LoVo (cell line): ENCODE results near the gene TGFBI.

Source experiments
- DNase-seq: peaks from one replicate; pipeline ENCODE4 v3.0.0-alpha.2; 2016; ENCODE audit warnings: low spot score

The TGFBI gene

GRCh38 chr5:136028782-136029742 is at the start of gene TGFBI:
TGFBI (plus strand) TSS chr5:136028988; CDS start chr5:136029056, 68 bp downstream.
- peak; percentile 70 for DNase-seq

GRCh38 chr5:135978993-135979392 is 49.8 kb upstream of the TGFBI start:
- no peak for DNase-seq

- no peak for DNase-seq
These were observed 49.3 kb upstream of the TGFBI start for GRCh38 chr5:135979510-135979909.

GRCh38 chr5:135980620-135981019 is 48.2 kb upstream of the TGFBI start:
- no peak for DNase-seq

- DNase-seq: no peak
These were observed 42.8 kb upstream of the TGFBI start for GRCh38 chr5:135985951-135986350.

GRCh38 chr5:135986401-135986800 is 42.4 kb upstream of the TGFBI start:
- no peak for DNase-seq

GRCh38 chr5:135986891-135987401 is 41.8 kb upstream of the TGFBI start:
- DNase-seq: no peak

- DNase-seq: no peak
These were observed 40.2 kb upstream of the TGFBI start for GRCh38 chr5:135988546-135988945.

GRCh38 chr5:135989686-135990085 is 39.1 kb upstream of the TGFBI start:
- DNase-seq: no peak

- no peak for DNase-seq
These were observed 38.1 kb upstream of the TGFBI start for GRCh38 chr5:135990528-135991255.

GRCh38 chr5:135991429-135991828 is 37.4 kb upstream of the TGFBI start:
- DNase-seq: no peak

GRCh38 chr5:135993335-135993879 is 35.4 kb upstream of the TGFBI start:
- DNase-seq: no peak

- no peak for DNase-seq
These were observed 34.7 kb upstream of the TGFBI start for GRCh38 chr5:135993880-135994636.

- DNase-seq: no peak
These were observed 32.8 kb upstream of the TGFBI start for GRCh38 chr5:135995976-135996375.

- no peak for DNase-seq
These were observed 32.2 kb upstream of the TGFBI start for GRCh38 chr5:135996611-135997010.

GRCh38 chr5:135997673-135998335 is 31.0 kb upstream of the TGFBI start:
- no peak for DNase-seq

- no peak for DNase-seq
These were observed 29.9 kb upstream of the TGFBI start for GRCh38 chr5:135998889-135999288.

- no peak for DNase-seq
These were observed 29.2 kb upstream of the TGFBI start for GRCh38 chr5:135999406-136000139.

- DNase-seq: no peak
These were observed 28.6 kb upstream of the TGFBI start for GRCh38 chr5:136000147-136000546.

GRCh38 chr5:136000932-136001331 is 27.9 kb upstream of the TGFBI start:
- no peak for DNase-seq
